H1 (cell line): Measurements from ENCODE around the gene MARK4. TPM values are rescaled to one million over a fixed set of nuclear protein-coding genes. Genes with fewer than 3 reads are reported as not detected.

Source experiments
- CTCF ChIA-PET: fragments of 300-600 bp; sonication (Branson Sonifier 250); formaldehyde crosslinking; loops from one replicate; lab custom pipeline; 2021; ENCODE audit not compliant: partially characterized antibody; lab: Charles Lee
- POLR2A ChIA-PET: fragments of 300-600 bp; sonication (Branson Sonifier 250); formaldehyde crosslinking; loops from one replicate; lab custom pipeline; 2021; ENCODE audit warnings: inconsistent platforms; ENCODE audit not compliant: partially characterized antibody; lab: Charles Lee
- DNase-seq, 2 experiments: peaks; one replicate each; pipeline versions ENCODE4 v3.0.0 to v3.0.0-alpha.2; 2010 to 2022; ENCODE audit warnings: low spot score in 2 of 2, low read depth in 1 of 2, mixed read lengths in 1 of 2
- FAIRE-seq: peaks from 2 replicates; lab custom pipeline; 2011; peaks lifted over from hg19 to GRCh38; lab: Jason Lieb, UNC
- H2AFZ ChIP-seq: 2 replicates; pipeline ENCODE4 v1.8.1; 2012; ENCODE audit warnings: low read length, inconsistent platforms
- H2AK5ac ChIP-seq: 2 replicates; pipeline ENCODE4 v1.6.1; 2013; ENCODE audit warnings: low read depth, low read length
- H2BK120ac ChIP-seq: replicated peaks from 2 replicates; pipeline ENCODE3; 2013; ENCODE audit warnings: low read depth, low read length, inconsistent platforms
- H2BK12ac ChIP-seq: 2 replicates; pipeline ENCODE4 v1.6.1; 2013; ENCODE audit warnings: low read depth, low read length
- H2BK15ac ChIP-seq: 2 replicates; pipeline ENCODE4 v1.6.1; 2013; ENCODE audit warnings: low read length
- H2BK20ac ChIP-seq: 2 replicates; pipeline ENCODE4 v1.6.1; 2013; ENCODE audit warnings: low read length
- H2BK5ac ChIP-seq: 2 replicates; pipeline ENCODE4 v1.6.1; 2013; ENCODE audit warnings: low read depth, low read length
- H3K14ac ChIP-seq: 2 replicates; pipeline ENCODE4 v1.6.1; 2013; ENCODE audit warnings: inconsistent platforms; ENCODE audit not compliant: insufficient read length
- H3K18ac ChIP-seq: 2 replicates; pipeline ENCODE4 v1.6.1; 2013; ENCODE audit warnings: low read length; ENCODE audit errors: extremely low read depth
- H3K23ac ChIP-seq: 2 replicates; pipeline ENCODE4 v1.6.1; 2013; ENCODE audit warnings: inconsistent platforms; ENCODE audit not compliant: insufficient read length
- H3K23me2 ChIP-seq: 2 replicates; pipeline ENCODE4 v1.6.1; 2013; ENCODE audit warnings: low read depth, low read length
- H3K27ac ChIP-seq: 2 replicates; pipeline ENCODE4 v1.6.1; 2011; ENCODE audit warnings: low read depth, low read length, inconsistent platforms
- H3K27me3 ChIP-seq, 4 experiments: replicated peaks in 1 of 4; 1 replicate in 1 of 4; 2 replicates in 3 of 4; pipeline versions ENCODE4 v1.6.1 to v1.8.1; 2011 to 2013; ENCODE audit warnings: low read length in 3 of 4, mild to moderate bottlenecking in 3 of 4, inconsistent platforms in 2 of 4, mixed read lengths in 2 of 4, moderate library complexity in 1 of 4; ENCODE audit not compliant: control insufficient read depth in 3 of 4, insufficient read depth in 3 of 4; ENCODE audit errors: extremely low read depth in 1 of 4
- H3K36me3 ChIP-seq, 4 experiments: 2 replicates each; pipeline versions ENCODE4 v1.6.1 to v1.8.1; 2011 to 2013; ENCODE audit warnings: mild to moderate bottlenecking in 4 of 4, low read length in 3 of 4, moderate library complexity in 2 of 4, control low read depth in 1 of 4, inconsistent platforms in 1 of 4; ENCODE audit not compliant: insufficient read depth in 4 of 4, control insufficient read depth in 2 of 4
- H3K4ac ChIP-seq: replicated peaks from 2 replicates; pipeline ENCODE3; 2013; ENCODE audit warnings: low read length, low read depth, mixed read lengths, inconsistent platforms; ENCODE audit not compliant: insufficient read length
- H3K4me1 ChIP-seq, 4 experiments: replicated peaks in 1 of 4; 1 replicate in 1 of 4; 2 replicates in 3 of 4; pipeline versions ENCODE4 v1.6.1 to v1.8.1; 2011 to 2013; ENCODE audit warnings: low read length in 3 of 4, inconsistent platforms in 2 of 4, mixed read lengths in 1 of 4; ENCODE audit not compliant: insufficient read depth in 4 of 4, control insufficient read depth in 3 of 4
- H3K4me2 ChIP-seq, 2 experiments: 2 replicates each; pipeline versions ENCODE4 v1.6.1 to v1.8.1; 2011 to 2013; ENCODE audit warnings: low read depth in 2 of 2, low read length in 2 of 2, control low read depth in 1 of 2, inconsistent platforms in 1 of 2, mild to moderate bottlenecking in 1 of 2; ENCODE audit not compliant: insufficient read depth in 1 of 2
- H3K4me3 ChIP-seq, 4 experiments: fragments of 200-600, 300-600 bp in 1 of 4; sonication (generic), shearing (Covaris generic), sonication (Bioruptor Twin) in 1 of 4; 2 replicates each; pipeline versions ENCODE4 v1.5.1 to v1.8.1; 2011 to 2016; ENCODE audit warnings: low read length in 4 of 4, low read depth in 3 of 4, control low read depth in 2 of 4, inconsistent platforms in 2 of 4, mild to moderate bottlenecking in 2 of 4, mixed read lengths in 1 of 4, moderate library complexity in 1 of 4; ENCODE audit not compliant: insufficient read depth in 2 of 4; ENCODE audit errors: extremely low read depth in 1 of 4
- H3K56ac ChIP-seq: replicated peaks from 2 replicates; pipeline ENCODE3; 2013; ENCODE audit warnings: low read depth, mild to moderate bottlenecking, mixed read lengths, low read length, inconsistent platforms; ENCODE audit not compliant: insufficient read length
- H3K79me1 ChIP-seq: 2 replicates; pipeline ENCODE4 v1.6.1; 2013; ENCODE audit warnings: low read depth, low read length, control low read depth
- H3K79me2 ChIP-seq, 2 experiments: 2 replicates each; pipeline versions ENCODE4 v1.6.1 to v1.8.1; 2012 to 2013; ENCODE audit warnings: low read length in 2 of 2, mild to moderate bottlenecking in 2 of 2, inconsistent platforms in 1 of 2; ENCODE audit not compliant: insufficient read depth in 2 of 2, control insufficient read depth in 1 of 2
- H3K9ac ChIP-seq, 4 experiments: replicated peaks in 1 of 4; 1 replicate in 1 of 4; 2 replicates in 3 of 4; pipeline versions ENCODE4 v1.6.1 to v1.8.1; 2011 to 2013; ENCODE audit warnings: low read depth in 3 of 4, low read length in 3 of 4, control low read depth in 2 of 4, mild to moderate bottlenecking in 2 of 4, moderate library complexity in 2 of 4, inconsistent platforms in 1 of 4; ENCODE audit errors: extremely low read depth in 1 of 4
- H3K9me3 ChIP-seq, 2 experiments: 2 replicates each; pipeline versions ENCODE4 v1.6.1 to v1.8.1; 2012 to 2013; ENCODE audit warnings: mild to moderate bottlenecking in 2 of 2, moderate library complexity in 2 of 2, control low read depth in 1 of 2, inconsistent platforms in 1 of 2, low read depth in 1 of 2, low read length in 1 of 2, mixed read lengths in 1 of 2; ENCODE audit not compliant: insufficient read depth in 2 of 2
- H4K20me1 ChIP-seq, 2 experiments: replicated peaks in 1 of 2; 2 replicates each; pipeline versions ENCODE3 to v1.8.1; 2011 to 2013; ENCODE audit warnings: inconsistent platforms in 2 of 2, low read length in 2 of 2, mild to moderate bottlenecking in 1 of 2; ENCODE audit not compliant: insufficient read depth in 2 of 2, control insufficient read depth in 1 of 2
- H4K5ac ChIP-seq: 2 replicates; pipeline ENCODE4 v1.6.1; 2013; ENCODE audit warnings: low read length, low read depth, mixed read lengths, inconsistent platforms; ENCODE audit not compliant: insufficient read length
- H4K8ac ChIP-seq: 2 replicates; pipeline ENCODE4 v1.8.0; 2013; ENCODE audit warnings: mild to moderate bottlenecking, moderate library complexity, low read length, inconsistent platforms; ENCODE audit not compliant: insufficient read depth; ENCODE audit errors: extremely low read depth
- H4K91ac ChIP-seq: replicated peaks from 2 replicates; pipeline ENCODE3; 2013; ENCODE audit warnings: low read length, mixed read lengths, inconsistent platforms; ENCODE audit not compliant: insufficient read length
- BCL11A ChIP-seq, 2 experiments: IDR thresholded peaks; one replicate each; pipeline ENCODE4 v1.6.1; 2011; ENCODE audit warnings: low read depth in 2 of 2, low read length in 2 of 2, mild to moderate bottlenecking in 2 of 2
- MAX ChIP-seq: IDR thresholded peaks from 2 replicates; pipeline ENCODE4 v1.6.1; 2012; ENCODE audit warnings: inconsistent platforms
- NRF1 ChIP-seq: IDR thresholded peaks from 2 replicates; pipeline ENCODE4 v1.6.1; 2011; ENCODE audit warnings: mild to moderate bottlenecking, low read depth, low read length, improper control_type of control experiment
- POU5F1 ChIP-seq: IDR thresholded peaks from 2 replicates; pipeline ENCODE4 v1.6.1; 2011; ENCODE audit warnings: low read depth, mild to moderate bottlenecking, low read length, moderate library complexity
- RFX5 ChIP-seq: IDR thresholded peaks from 2 replicates; pipeline ENCODE4 v1.6.1; 2011; ENCODE audit warnings: low read depth, low read length, improper control_type of control experiment, borderline replicate concordance
- RXRA ChIP-seq: IDR thresholded peaks from 2 replicates; pipeline ENCODE4 v1.6.1; 2011; ENCODE audit warnings: low read depth, mild to moderate bottlenecking, low read length, moderate library complexity; ENCODE audit not compliant: insufficient read depth
- TAF7 ChIP-seq: optimal IDR thresholded peaks from 2 replicates; pipeline ENCODE3; 2011; ENCODE audit warnings: low read depth, mild to moderate bottlenecking, inconsistent platforms, low read length, moderate library complexity, borderline replicate concordance
- TBP ChIP-seq: IDR thresholded peaks from 2 replicates; pipeline ENCODE4 v1.6.1; 2011; ENCODE audit warnings: low read depth, low read length, improper control_type of control experiment
- YY1 ChIP-seq: IDR thresholded peaks from 2 replicates; pipeline ENCODE4 v1.6.1; 2011; ENCODE audit warnings: low read depth, mild to moderate bottlenecking, low read length
- WGBS, 2 experiments: shearing (Covaris generic) in 1 of 2; methylation state at CpG; one replicate each; pipeline versions ENCODE4 v1.1.6 to v1.1.7; 2013 to 2015; ENCODE audit warnings: low lambda C conversion rate in 2 of 2, mixed read lengths in 2 of 2, inconsistent platforms in 1 of 2, low coverage in 1 of 2, missing lambda C conversion rate in 1 of 2; ENCODE audit not compliant: insufficient replicate concordance in 2 of 2, insufficient coverage in 1 of 2, insufficient read length in 1 of 2; ENCODE audit errors: extremely low coverage in 1 of 2, missing lambda C conversion rate in 1 of 2; 5-methylcytosine and 5-hydroxymethylcytosine counted together
- polyA plus RNA-seq, 7 experiments: library from polyadenylated mRNA; depleted of rRNA in 3 of 7; stranded (reverse) in 5 of 7; unstranded in 2 of 7; fragments of >200 nt in 5 of 7; fragments of 200-250 nt in 2 of 7; gene quantifications; 1 replicate in 5 of 7; 2 replicates in 1 of 7; 4 replicates in 1 of 7; pipeline versions ENCODE4 v1.2.1 to v1.2.3, GENCODE V29; 2011 to 2013; ENCODE audit warnings: missing spikeins in 2 of 7, mixed read lengths in 2 of 7
- total RNA-seq: library from RNA; stranded (reverse); fragmentation: NEBNext Ultra II Directional; extraction: Animal tissue kit (Norgen Biotek cat#: 25700); gene quantifications from 2 replicates; pipeline ENCODE4 v1.2.1, GENCODE V29; 2021

Gene MARK4
- total and polyA plus RNA-seq, 2 of the 8 experiments (the other 6 are each of a cell fraction or from before 2014, with no cell fraction given), result 12.3 to 49.8 TPM

GRCh38 chr19:45271098-45271734, 20.1 kb downstream of the MARK4 start:
- no peak overlapping the region for H2AFZ ChIP-seq
- H3K23ac ChIP-seq, result no peak overlapping the region
- no peaks in the 10 kb centered on the region for H3K9me3 ChIP-seq
- WGBS, 2 experiments, result 91% methylated on average over 20 of the region's 21 CpGs; no CpG with 5 or more reads in 1 of the 2 experiments
- H4K20me1 ChIP-seq, result peaks cover 0 to 2% of the 10 kb centered on the region in 2 experiments
- H4K91ac ChIP-seq, result no peak overlapping the region
- H2BK5ac ChIP-seq, result no peak overlapping the region
- H3K14ac ChIP-seq, result no peak overlapping the region
- H2BK20ac ChIP-seq, result no peak overlapping the region
- H3K9ac ChIP-seq, result no peak overlapping the region
- H3K18ac ChIP-seq, result no peak overlapping the region
- no peak overlapping the region for H3K4me3 ChIP-seq
- no peak overlapping the region for H2BK15ac ChIP-seq
- no peaks in the 10 kb centered on the region for H3K4me1 ChIP-seq
- H3K23me2 ChIP-seq, result no peaks in the 10 kb centered on the region
- no peak overlapping the region for H2AK5ac ChIP-seq
- no peak overlapping the region for H2BK12ac ChIP-seq
- DNase-seq, result no peak
- no peak for FAIRE-seq
- no peak overlapping the region for H3K4me2 ChIP-seq
- ChIA-PET POLR2A (interaction anchor here (1.0 kb wide), 1 partner anchor 14 kb away, joined by 3 read pairs; no protein-coding TSS in a partner anchor), CTCF (interaction anchor here (1.3 to 1.7 kb wide), 3 partner anchors 14 to 50 kb away, joined by 4 read pairs; no protein-coding TSS in a partner anchor)
- H3K27ac ChIP-seq, result no peak overlapping the region
- no peaks in the 10 kb centered on the region for H3K79me1 ChIP-seq
- H4K5ac ChIP-seq, result no peak overlapping the region
- no peak overlapping the region for H3K56ac ChIP-seq
- no peaks in the 10 kb centered on the region; a peak in 1 of 7 replicates for H3K27me3 ChIP-seq
- H4K8ac ChIP-seq, result no peak overlapping the region
- no peak overlapping the region for H3K4ac ChIP-seq
- H3K79me2 ChIP-seq, result no peaks in the 10 kb centered on the region
- peaks cover 5 to 9% (median 7%) of the 10 kb centered on the region in 4 experiments; a peak in 4 of 8 replicates for H3K36me3 ChIP-seq
- no peak overlapping the region for H2BK120ac ChIP-seq
- no peak for TF ChIP-seq RFX5
- no peak for TF ChIP-seq BCL11A (IDR thresholded peaks at IDR 0.05; ENCODE audit: low read depth in 2 of 2, low read length in 2 of 2)
- TF ChIP-seq TAF7, result no peak
- no peak for TF ChIP-seq MAX
- TF ChIP-seq RXRA, result no peak
- no peak for TF ChIP-seq TBP
- no peak for TF ChIP-seq POU5F1
- no peak for TF ChIP-seq YY1
- TF ChIP-seq NRF1, result no peak
